Measurements from ENCODE around the gene NDUFV1. TPM values are rescaled to one million over a fixed set of nuclear protein-coding genes. Genes with fewer than 3 reads are reported as not detected.

Gene NDUFV1
- polyA plus RNA-seq, 1 donor = 191 TPM

DNA sequence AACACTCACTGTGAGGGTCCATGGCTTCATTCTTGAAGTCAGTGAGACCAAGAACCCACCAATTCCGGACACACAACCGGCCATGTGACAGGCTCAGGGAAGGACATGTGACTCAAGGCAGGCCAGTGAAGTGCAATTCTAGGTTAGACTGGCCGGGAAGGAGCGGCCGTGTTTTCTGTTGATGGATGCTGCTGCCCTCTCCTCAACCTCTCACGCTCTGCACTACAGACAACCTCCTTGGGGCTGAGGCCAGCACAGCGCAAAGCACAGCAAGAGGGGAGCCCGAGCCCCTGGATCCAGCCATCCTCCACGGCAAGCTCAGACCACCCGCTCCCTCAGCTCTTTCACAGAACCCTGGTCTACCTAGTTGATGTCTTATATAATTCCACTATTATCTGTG lies 20.2 kb downstream of the NDUFV1 start:
- H3K4me1 ChIP-seq (ENCODE audit: control insufficient read depth, insufficient read depth, low read length) = peaks cover 24% of the 10 kb centered on the region
- no peak overlapping the region for H3K4me3 ChIP-seq (ENCODE audit: low read length)
- DNase-seq = no peak
- H3K27me3 ChIP-seq (ENCODE audit: control insufficient read depth, insufficient read depth, low read length) = no peaks in the 10 kb centered on the region
- no peaks in the 10 kb centered on the region for H3K9me3 ChIP-seq (ENCODE audit: control insufficient read depth, low read depth, low read length)
- WGBS (ENCODE audit: insufficient coverage, low lambda C conversion rate) = no CpG with 5 or more reads among the region's 10 CpGs
- no peak overlapping the region for H3K27ac ChIP-seq (ENCODE audit: low read length)
- no peaks in the 10 kb centered on the region for H3K36me3 ChIP-seq (ENCODE audit: control insufficient read depth, insufficient read depth, low read length)

DNA sequence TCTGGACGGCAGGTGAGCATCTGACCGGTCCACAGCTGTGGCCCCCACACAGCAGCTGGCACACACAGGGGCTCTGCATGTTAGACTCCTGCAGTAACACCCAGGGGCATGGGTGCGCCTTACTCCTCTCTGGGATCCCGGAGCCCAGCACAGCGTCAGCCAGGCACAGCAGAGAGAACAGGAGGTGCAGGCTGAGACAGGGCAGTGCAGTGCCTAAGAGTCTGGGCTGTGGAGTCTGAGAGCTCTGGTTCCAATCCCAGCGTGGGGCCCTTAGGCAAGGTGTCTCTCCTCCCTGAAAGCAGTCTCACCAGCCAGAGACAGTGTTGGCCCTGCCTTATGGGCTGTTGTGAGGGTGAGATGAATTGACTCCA lies 20.7 kb downstream of the NDUFV1 start:
- Histone ChIP-seq H3K36me3 (ENCODE audit: control insufficient read depth, insufficient read depth, low read length) (no peaks in the 10 kb centered on the region), H3K4me1 (ENCODE audit: control insufficient read depth, insufficient read depth, low read length) (peaks cover 29% of the 10 kb centered on the region), H3K9me3 (ENCODE audit: control insufficient read depth, low read depth, low read length) (no peaks in the 10 kb centered on the region), H3K27ac (ENCODE audit: low read length) (no peak overlapping the region), H3K4me3 (ENCODE audit: low read length) (no peak overlapping the region), H3K27me3 (ENCODE audit: control insufficient read depth, insufficient read depth, low read length) (no peaks in the 10 kb centered on the region)
- no peak for DNase-seq
- no CpG with 5 or more reads among the region's 6 CpGs for WGBS (ENCODE audit: insufficient coverage, low lambda C conversion rate)

GRCh38 chr11:67627812-67628624 lies 21.3 kb downstream of the NDUFV1 start:
- no peak for DNase-seq
- WGBS (ENCODE audit: insufficient coverage, low lambda C conversion rate) = no CpG with 5 or more reads among the region's 15 CpGs

GRCh38 chr11:67628710-67629385 lies 22.1 kb downstream of the NDUFV1 start:
- no peaks in the 10 kb centered on the region for H3K27me3 ChIP-seq (ENCODE audit: control insufficient read depth, insufficient read depth, low read length)
- H3K27ac ChIP-seq (ENCODE audit: low read length) = no peak overlapping the region
- H3K4me3 ChIP-seq (ENCODE audit: low read length) = no peak overlapping the region
- H3K4me1 ChIP-seq (ENCODE audit: control insufficient read depth, insufficient read depth, low read length) = peaks cover 42% of the 10 kb centered on the region
- WGBS (ENCODE audit: insufficient coverage, low lambda C conversion rate) = no CpG with 5 or more reads among the region's 25 CpGs
- no peak for DNase-seq
- H3K9me3 ChIP-seq (ENCODE audit: control insufficient read depth, low read depth, low read length) = no peaks in the 10 kb centered on the region
- no peaks in the 10 kb centered on the region for H3K36me3 ChIP-seq (ENCODE audit: control insufficient read depth, insufficient read depth, low read length)

More at GRCh38 chr11:67627812-67628624, 21.3 kb downstream of the NDUFV1 start:
- H3K27me3 ChIP-seq (ENCODE audit: control insufficient read depth, insufficient read depth, low read length) = no peaks in the 10 kb centered on the region
- no peak overlapping the region for H3K27ac ChIP-seq (ENCODE audit: low read length)
- H3K36me3 ChIP-seq (ENCODE audit: control insufficient read depth, insufficient read depth, low read length) = no peaks in the 10 kb centered on the region
- no peak overlapping the region for H3K4me3 ChIP-seq (ENCODE audit: low read length)
- no peaks in the 10 kb centered on the region for H3K9me3 ChIP-seq (ENCODE audit: control insufficient read depth, low read depth, low read length)
- peaks cover 34% of the 10 kb centered on the region for H3K4me1 ChIP-seq (ENCODE audit: control insufficient read depth, insufficient read depth, low read length)

DNA sequence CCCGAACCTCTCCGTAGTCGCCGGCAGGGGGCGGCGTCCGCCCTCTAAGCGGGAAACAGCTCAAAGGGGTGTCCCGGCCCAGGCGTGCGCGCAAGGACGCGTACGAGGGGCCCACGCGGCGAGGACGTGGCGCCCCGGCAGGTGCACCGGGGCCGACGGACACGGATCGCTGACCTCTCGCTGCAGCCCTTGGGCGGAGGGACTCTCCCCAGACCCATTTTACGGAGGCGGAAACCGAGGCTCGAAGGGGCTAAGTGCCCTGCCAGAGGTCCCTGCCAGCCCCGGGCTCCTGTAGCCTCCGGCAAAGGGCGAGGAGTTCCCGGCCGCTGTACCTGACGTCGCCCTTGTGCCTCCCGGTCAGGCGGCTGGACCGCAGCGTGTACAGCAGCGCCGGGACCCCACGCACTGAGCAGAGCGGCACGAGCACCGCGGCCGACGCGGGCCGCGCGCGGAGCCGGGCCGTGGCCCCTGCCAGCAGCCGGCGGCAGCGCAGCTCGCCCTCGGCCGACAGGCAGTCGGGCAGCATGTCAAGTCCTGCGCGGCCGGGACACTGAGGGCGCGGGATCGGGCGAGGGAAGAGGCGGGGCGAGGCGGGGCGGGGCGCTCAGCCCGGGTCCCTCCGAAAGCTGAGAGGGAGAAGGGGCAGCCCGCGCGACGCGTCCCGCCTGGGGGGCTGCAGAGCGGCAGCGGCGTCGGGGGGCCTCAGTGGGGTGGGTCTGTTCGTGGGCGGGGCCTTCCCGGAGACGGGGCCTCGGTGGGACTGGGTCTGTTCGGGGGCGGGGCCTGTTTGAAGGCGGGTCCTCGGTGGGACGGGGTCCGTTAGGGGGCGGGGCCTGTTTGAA lies 22.9 kb downstream of the NDUFV1 start, which contains the start of gene NUDT8:
Gene NUDT8, minus strand, starts transcription at position 552 of the 842 bp plus-strand sequence. Its CDS starts 26 bp downstream, at position 526.
- no CpG with 5 or more reads among the region's 102 CpGs for WGBS (ENCODE audit: insufficient coverage, low lambda C conversion rate)
- no peaks in the 10 kb centered on the region for H3K36me3 ChIP-seq (ENCODE audit: control insufficient read depth, insufficient read depth, low read length)
- peak within 1 kb of the TSS; percentile 99 for H3K27ac ChIP-seq (ENCODE audit: low read length)
- DNase-seq = peak; percentile 76 to 82
- peaks cover 48% of the 10 kb centered on the region for H3K4me1 ChIP-seq (ENCODE audit: control insufficient read depth, insufficient read depth, low read length)
- H3K4me3 ChIP-seq (ENCODE audit: low read length) = peak within 1 kb of the TSS; percentile 89
- no peaks in the 10 kb centered on the region for H3K27me3 ChIP-seq (ENCODE audit: control insufficient read depth, insufficient read depth, low read length)
- H3K9me3 ChIP-seq (ENCODE audit: control insufficient read depth, low read depth, low read length) = no peaks in the 10 kb centered on the region

- WGBS (ENCODE audit: insufficient coverage, low lambda C conversion rate) = no CpG with 5 or more reads among the region's 70 CpGs
- H3K27ac ChIP-seq (ENCODE audit: low read length) = peak overlapping the region; percentile 99
- no peaks in the 10 kb centered on the region for H3K36me3 ChIP-seq (ENCODE audit: control insufficient read depth, insufficient read depth, low read length)
- H3K27me3 ChIP-seq (ENCODE audit: control insufficient read depth, insufficient read depth, low read length) = no peaks in the 10 kb centered on the region
- no peaks in the 10 kb centered on the region for H3K9me3 ChIP-seq (ENCODE audit: control insufficient read depth, low read depth, low read length)
- peak; percentile 98 to 99 for DNase-seq
- peaks cover 56% of the 10 kb centered on the region for H3K4me1 ChIP-seq (ENCODE audit: control insufficient read depth, insufficient read depth, low read length)
- H3K4me3 ChIP-seq (ENCODE audit: low read length) = peak overlapping the region; percentile 89
Observed at GRCh38 chr11:67630228-67630942, 23.6 kb downstream of the NDUFV1 start.

GRCh38 chr11:67630943-67631331 lies 24.2 kb downstream of the NDUFV1 start:
- no peaks in the 10 kb centered on the region for H3K27me3 ChIP-seq (ENCODE audit: control insufficient read depth, insufficient read depth, low read length)
- peaks cover 57% of the 10 kb centered on the region for H3K4me1 ChIP-seq (ENCODE audit: control insufficient read depth, insufficient read depth, low read length)
- no peak for DNase-seq
- no peaks in the 10 kb centered on the region for H3K36me3 ChIP-seq (ENCODE audit: control insufficient read depth, insufficient read depth, low read length)
- peak overlapping the region; percentile 89 for H3K4me3 ChIP-seq (ENCODE audit: low read length)
- H3K9me3 ChIP-seq (ENCODE audit: control insufficient read depth, low read depth, low read length) = no peaks in the 10 kb centered on the region
- H3K27ac ChIP-seq (ENCODE audit: low read length) = peak overlapping the region; percentile 99
- no CpG with 5 or more reads among the region's 16 CpGs for WGBS (ENCODE audit: insufficient coverage, low lambda C conversion rate)

GRCh38 chr11:67631411-67631810 lies 24.7 kb downstream of the NDUFV1 start:
- H3K27ac ChIP-seq (ENCODE audit: low read length) = peak overlapping the region; percentile 99
- peaks cover 57% of the 10 kb centered on the region for H3K4me1 ChIP-seq (ENCODE audit: control insufficient read depth, insufficient read depth, low read length)
- no peaks in the 10 kb centered on the region for H3K9me3 ChIP-seq (ENCODE audit: control insufficient read depth, low read depth, low read length)
- H3K27me3 ChIP-seq (ENCODE audit: control insufficient read depth, insufficient read depth, low read length) = no peaks in the 10 kb centered on the region
- H3K36me3 ChIP-seq (ENCODE audit: control insufficient read depth, insufficient read depth, low read length) = no peaks in the 10 kb centered on the region
- peak; percentile 66 to 86 for DNase-seq
- no CpG with 5 or more reads among the region's 7 CpGs for WGBS (ENCODE audit: insufficient coverage, low lambda C conversion rate)
- H3K4me3 ChIP-seq (ENCODE audit: low read length) = no peak overlapping the region

- H3K4me1 ChIP-seq (ENCODE audit: control insufficient read depth, insufficient read depth, low read length) = peaks cover 57% of the 10 kb centered on the region
- no peaks in the 10 kb centered on the region for H3K27me3 ChIP-seq (ENCODE audit: control insufficient read depth, insufficient read depth, low read length)
- no peaks in the 10 kb centered on the region for H3K36me3 ChIP-seq (ENCODE audit: control insufficient read depth, insufficient read depth, low read length)
- no peak for DNase-seq
- H3K4me3 ChIP-seq (ENCODE audit: low read length) = no peak overlapping the region
- H3K27ac ChIP-seq (ENCODE audit: low read length) = peak overlapping the region; percentile 99
- no peaks in the 10 kb centered on the region for H3K9me3 ChIP-seq (ENCODE audit: control insufficient read depth, low read depth, low read length)
- WGBS (ENCODE audit: insufficient coverage, low lambda C conversion rate) = 86% methylated on average over 1 of the region's 2 CpGs
Observed at GRCh38 chr11:67631853-67632174, 25.1 kb downstream of the NDUFV1 start.
